Measurements from ENCODE around the gene KCND3.

The KCND3 gene

DNA sequence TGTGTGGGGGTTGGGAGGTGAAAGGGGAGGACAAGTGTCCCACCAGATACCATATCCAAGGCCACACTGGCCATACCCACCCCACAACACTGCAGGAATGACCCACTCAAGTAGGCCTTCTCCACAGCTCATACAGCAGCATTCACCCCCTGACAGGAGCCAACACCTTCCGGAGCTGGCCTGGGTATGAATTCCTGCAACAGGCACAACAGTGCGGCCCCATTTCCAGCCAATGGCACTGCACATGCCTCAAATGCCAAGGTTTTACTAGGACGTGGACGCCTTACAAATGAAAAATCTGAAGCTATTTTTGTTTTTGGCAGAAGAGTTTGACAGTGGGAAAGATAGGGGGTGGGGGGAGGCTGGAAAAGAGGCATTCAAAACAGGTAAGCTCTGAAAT, 2.0 kb downstream of the KCND3 start:
- H3K9ac ChIP-seq (ENCODE audit: low read length): no peak overlapping the region
- peaks cover 32% of the 10 kb centered on the region for H3K4me1 ChIP-seq (ENCODE audit: insufficient read depth, low read length)
- H3K27me3 ChIP-seq (ENCODE audit: control insufficient read depth in 1 of 2, insufficient read depth in 2 of 2, low read length in 2 of 2): no peaks in the 10 kb centered on the region
- no peaks in the 10 kb centered on the region for H3K9me3 ChIP-seq (ENCODE audit: low read length)
- no peaks in the 10 kb centered on the region for H3K36me3 ChIP-seq (ENCODE audit: insufficient read depth, low read length)
- H3K4me3 ChIP-seq (ENCODE audit: low read depth in 1 of 2, low read length in 2 of 2): no peak overlapping the region
- H3K27ac ChIP-seq (ENCODE audit: low read depth, low read length): no peak overlapping the region

DNA sequence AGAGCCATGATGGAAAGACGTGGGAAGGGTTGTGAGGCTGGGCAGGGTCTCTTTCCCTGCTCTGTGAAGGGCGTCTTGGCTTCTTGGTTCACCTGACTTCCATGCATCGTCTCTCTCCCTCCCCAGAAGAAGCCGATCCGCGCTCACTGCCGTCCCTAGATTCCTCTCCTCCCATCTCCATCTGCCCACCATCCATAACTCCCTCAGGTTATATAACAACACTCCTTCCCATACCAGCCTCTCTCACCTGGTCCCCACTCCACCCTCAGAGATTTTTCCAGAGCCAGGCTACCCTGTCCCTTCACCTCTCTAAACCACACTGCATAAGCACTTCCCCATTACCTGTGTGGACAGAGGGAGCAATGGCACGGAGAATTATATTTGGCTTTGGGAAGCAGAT, 6.0 kb downstream of the KCND3 start:
- H3K27me3 ChIP-seq (ENCODE audit: control insufficient read depth in 1 of 2, insufficient read depth in 2 of 2, low read length in 2 of 2): no peaks in the 10 kb centered on the region
- no peak overlapping the region for H3K9ac ChIP-seq (ENCODE audit: low read length)
- no peak overlapping the region for H3K4me3 ChIP-seq (ENCODE audit: low read depth in 1 of 2, low read length in 2 of 2)
- H3K9me3 ChIP-seq (ENCODE audit: low read length): no peaks in the 10 kb centered on the region
- peaks cover 11% of the 10 kb centered on the region for H3K36me3 ChIP-seq (ENCODE audit: insufficient read depth, low read length)
- no peak overlapping the region for H3K27ac ChIP-seq (ENCODE audit: low read depth, low read length)
- peaks cover 17% of the 10 kb centered on the region for H3K4me1 ChIP-seq (ENCODE audit: insufficient read depth, low read length)

DNA sequence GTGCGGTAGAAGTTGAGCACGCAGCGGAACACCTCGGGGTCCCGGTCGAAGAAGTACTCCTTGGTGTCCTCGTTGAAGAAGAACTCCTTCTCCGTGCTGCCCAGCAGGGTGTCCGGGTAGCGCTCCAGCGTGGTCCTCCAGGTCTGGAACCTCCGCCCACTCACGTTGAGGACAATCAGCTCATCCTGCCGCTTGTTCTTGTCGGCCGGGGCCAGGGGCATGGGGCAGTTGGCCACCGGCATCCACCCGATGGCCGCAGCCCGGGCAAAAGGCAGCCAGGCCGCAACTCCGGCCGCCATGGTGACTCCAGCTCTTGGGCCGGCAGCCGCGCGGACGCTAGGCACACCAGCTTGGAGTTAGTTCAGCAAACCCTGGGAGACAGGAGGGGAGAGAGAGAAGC, 7.0 kb downstream of the KCND3 start:
- peaks cover 7% of the 10 kb centered on the region for H3K4me1 ChIP-seq (ENCODE audit: insufficient read depth, low read length)
- no peak overlapping the region for H3K27ac ChIP-seq (ENCODE audit: low read depth, low read length)
- no peak overlapping the region for H3K9ac ChIP-seq (ENCODE audit: low read length)
- H3K9me3 ChIP-seq (ENCODE audit: low read length): no peaks in the 10 kb centered on the region
- peaks cover 11% of the 10 kb centered on the region for H3K36me3 ChIP-seq (ENCODE audit: insufficient read depth, low read length)
- no peaks in the 10 kb centered on the region for H3K27me3 ChIP-seq (ENCODE audit: control insufficient read depth in 1 of 2, insufficient read depth in 2 of 2, low read length in 2 of 2)
- H3K4me3 ChIP-seq (ENCODE audit: low read depth in 1 of 2, low read length in 2 of 2): no peak overlapping the region

DNA sequence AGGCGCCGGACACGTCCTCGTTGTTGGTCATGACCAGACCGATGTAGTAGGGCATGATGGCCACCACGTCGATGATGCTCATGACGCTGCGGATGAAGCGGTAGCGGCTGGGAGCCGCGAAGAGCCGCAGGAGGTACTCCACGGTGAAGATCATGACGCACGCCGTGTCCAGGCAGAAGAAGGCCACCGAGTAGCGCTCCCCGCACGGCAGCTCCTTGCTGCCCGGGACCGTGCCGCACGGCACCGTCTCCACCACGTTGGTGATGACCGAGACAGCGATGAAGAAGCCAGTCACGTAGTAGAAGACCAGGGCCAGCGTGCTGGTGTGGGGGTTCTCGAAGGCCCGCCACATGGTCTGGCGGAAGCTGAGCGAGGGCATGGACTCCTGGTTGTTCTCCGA, 7.6 kb downstream of the KCND3 start:
- Histone ChIP-seq H3K9me3 (ENCODE audit: low read length) (no peaks in the 10 kb centered on the region), H3K9ac (ENCODE audit: low read length) (no peak overlapping the region), H3K27ac (ENCODE audit: low read depth, low read length) (no peak overlapping the region), H3K4me3 (ENCODE audit: low read depth in 1 of 2, low read length in 2 of 2) (no peak overlapping the region), H3K27me3 (ENCODE audit: control insufficient read depth in 1 of 2, insufficient read depth in 2 of 2, low read length in 2 of 2) (no peaks in the 10 kb centered on the region), H3K4me1 (ENCODE audit: insufficient read depth, low read length) (peaks cover 1% of the 10 kb centered on the region), H3K36me3 (ENCODE audit: insufficient read depth, low read length) (peaks cover 12% of the 10 kb centered on the region)

DNA sequence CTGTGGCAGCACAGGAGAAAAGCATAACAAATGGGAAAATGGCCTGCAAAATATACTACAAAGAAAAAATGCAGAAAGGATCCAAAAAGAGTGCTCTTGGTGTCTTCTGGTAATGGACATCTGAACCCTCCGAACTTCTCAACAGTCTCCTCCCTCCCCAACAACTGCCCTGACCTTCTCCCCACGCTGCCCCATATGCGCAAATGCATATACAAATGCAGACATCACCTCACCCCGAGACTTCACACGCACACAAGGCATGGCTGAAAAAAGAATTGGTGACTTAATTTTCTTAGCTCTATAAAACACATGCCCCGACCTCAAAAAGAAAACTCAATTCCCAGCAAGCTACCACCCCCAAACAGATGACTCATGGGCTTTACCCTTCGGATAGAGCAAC, 8.4 kb downstream of the KCND3 start:
- Histone ChIP-seq H3K36me3 (ENCODE audit: insufficient read depth, low read length) (peaks cover 19% of the 10 kb centered on the region), H3K4me1 (ENCODE audit: insufficient read depth, low read length) (no peaks in the 10 kb centered on the region), H3K27me3 (ENCODE audit: control insufficient read depth in 1 of 2, insufficient read depth in 2 of 2, low read length in 2 of 2) (no peaks in the 10 kb centered on the region), H3K9me3 (ENCODE audit: low read length) (no peaks in the 10 kb centered on the region), H3K4me3 (ENCODE audit: low read depth in 1 of 2, low read length in 2 of 2) (no peak overlapping the region), H3K27ac (ENCODE audit: low read depth, low read length) (no peak overlapping the region), H3K9ac (ENCODE audit: low read length) (no peak overlapping the region)

DNA sequence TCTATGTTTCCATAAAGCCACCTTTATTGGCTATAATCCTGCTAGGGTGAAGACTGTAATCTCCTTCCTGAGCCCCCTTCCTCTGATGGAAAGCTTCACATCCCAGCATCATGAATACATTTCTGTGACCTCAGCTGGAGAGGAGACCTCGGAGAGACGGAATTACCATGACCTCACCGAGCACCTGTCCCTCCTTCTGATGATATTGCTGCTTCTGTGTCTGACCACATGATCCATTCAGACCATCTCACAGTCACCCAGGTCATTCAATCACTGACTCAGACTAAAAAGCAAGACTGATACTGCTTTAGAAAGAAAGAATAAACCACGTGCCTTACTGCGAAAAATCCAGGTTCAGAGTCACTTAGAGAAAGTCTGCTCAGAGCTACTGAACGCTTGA, 8.8 kb downstream of the KCND3 start:
- Histone ChIP-seq H3K36me3 (ENCODE audit: insufficient read depth, low read length) (peaks cover 19% of the 10 kb centered on the region), H3K4me3 (ENCODE audit: low read depth in 1 of 2, low read length in 2 of 2) (no peak overlapping the region), H3K27me3 (ENCODE audit: control insufficient read depth in 1 of 2, insufficient read depth in 2 of 2, low read length in 2 of 2) (no peaks in the 10 kb centered on the region), H3K9ac (ENCODE audit: low read length) (no peak overlapping the region), H3K4me1 (ENCODE audit: insufficient read depth, low read length) (no peaks in the 10 kb centered on the region), H3K27ac (ENCODE audit: low read depth, low read length) (no peak overlapping the region), H3K9me3 (ENCODE audit: low read length) (no peaks in the 10 kb centered on the region)

DNA sequence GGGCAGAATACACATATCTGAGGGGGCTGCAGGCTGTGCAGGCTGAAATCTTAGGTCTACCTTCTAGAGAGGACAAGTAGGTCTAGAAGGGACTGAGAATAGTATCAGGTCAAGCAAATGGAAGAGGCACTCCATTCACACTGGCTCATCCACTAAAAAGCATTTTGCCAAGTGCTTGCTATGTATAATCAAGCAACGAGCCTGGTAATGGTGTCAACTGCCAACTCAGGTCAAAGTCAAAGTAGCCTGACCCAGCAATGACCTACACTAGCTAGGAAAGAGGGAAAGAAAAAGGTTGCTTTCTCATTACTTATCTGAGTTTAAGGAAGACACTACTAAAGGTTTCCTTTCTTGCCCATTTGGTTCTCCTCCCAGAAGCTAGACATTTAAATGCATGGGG, 10.8 kb downstream of the KCND3 start:
- Histone ChIP-seq H3K4me1 (ENCODE audit: insufficient read depth, low read length) (no peaks in the 10 kb centered on the region), H3K9ac (ENCODE audit: low read length) (no peak overlapping the region), H3K36me3 (ENCODE audit: insufficient read depth, low read length) (peaks cover 19% of the 10 kb centered on the region), H3K27ac (ENCODE audit: low read depth, low read length) (no peak overlapping the region), H3K9me3 (ENCODE audit: low read length) (no peaks in the 10 kb centered on the region), H3K27me3 (ENCODE audit: control insufficient read depth in 1 of 2, insufficient read depth in 2 of 2, low read length in 2 of 2) (no peaks in the 10 kb centered on the region), H3K4me3 (ENCODE audit: low read depth in 1 of 2, low read length in 2 of 2) (no peak overlapping the region)

DNA sequence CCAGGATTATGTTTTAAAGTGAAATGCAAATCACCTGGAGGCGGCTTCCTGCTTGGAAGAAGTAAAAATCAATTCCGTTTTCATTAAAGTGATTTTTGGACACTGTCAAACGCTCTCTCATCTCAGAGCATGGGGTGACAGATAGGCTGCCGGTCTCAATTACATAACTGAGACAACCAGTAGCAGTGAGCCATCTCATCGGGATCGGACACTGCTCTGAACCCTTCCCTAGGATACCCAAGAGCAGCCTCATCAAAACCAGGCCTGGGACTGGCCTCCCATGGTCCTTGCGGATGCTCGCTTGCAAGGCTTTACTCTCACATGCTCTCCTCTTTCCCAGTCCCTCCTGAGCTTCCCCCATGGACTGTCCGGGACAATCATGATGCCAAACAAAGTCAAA, 12.1 kb downstream of the KCND3 start:
- Histone ChIP-seq H3K4me3 (ENCODE audit: low read depth in 1 of 2, low read length in 2 of 2) (no peak overlapping the region), H3K4me1 (ENCODE audit: insufficient read depth, low read length) (no peaks in the 10 kb centered on the region), H3K9me3 (ENCODE audit: low read length) (no peaks in the 10 kb centered on the region), H3K27me3 (ENCODE audit: control insufficient read depth in 1 of 2, insufficient read depth in 2 of 2, low read length in 2 of 2) (no peaks in the 10 kb centered on the region), H3K9ac (ENCODE audit: low read length) (no peak overlapping the region), H3K27ac (ENCODE audit: low read depth, low read length) (no peak overlapping the region), H3K36me3 (ENCODE audit: insufficient read depth, low read length) (peaks cover 19% of the 10 kb centered on the region)

DNA sequence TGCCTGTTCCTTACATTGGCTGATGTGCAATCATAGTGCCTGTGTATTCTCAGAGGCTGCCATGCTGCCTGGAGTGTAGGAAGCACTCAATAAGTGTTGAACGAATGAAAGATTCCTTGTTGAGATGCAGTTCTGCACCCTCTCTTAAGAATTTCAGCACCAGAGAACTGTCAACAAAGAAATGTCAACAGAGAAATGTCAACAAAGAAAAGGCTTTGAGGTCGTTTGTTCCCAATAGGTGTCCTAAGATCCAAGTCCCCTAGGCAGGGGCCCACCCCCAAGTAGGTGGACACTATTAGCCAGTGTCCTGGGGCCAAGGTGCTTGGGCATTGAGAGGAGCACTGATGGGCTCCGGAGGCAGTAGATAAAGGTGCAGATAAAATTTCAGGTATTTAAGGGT, 12.6 kb downstream of the KCND3 start:
- H3K4me1 ChIP-seq (ENCODE audit: insufficient read depth, low read length): no peaks in the 10 kb centered on the region
- no peak overlapping the region for H3K9ac ChIP-seq (ENCODE audit: low read length)
- no peaks in the 10 kb centered on the region for H3K9me3 ChIP-seq (ENCODE audit: low read length)
- H3K27ac ChIP-seq (ENCODE audit: low read depth, low read length): no peak overlapping the region
- H3K27me3 ChIP-seq (ENCODE audit: control insufficient read depth in 1 of 2, insufficient read depth in 2 of 2, low read length in 2 of 2): no peaks in the 10 kb centered on the region
- H3K36me3 ChIP-seq (ENCODE audit: insufficient read depth, low read length): peaks cover 14% of the 10 kb centered on the region
- no peak overlapping the region for H3K4me3 ChIP-seq (ENCODE audit: low read depth in 1 of 2, low read length in 2 of 2)

DNA sequence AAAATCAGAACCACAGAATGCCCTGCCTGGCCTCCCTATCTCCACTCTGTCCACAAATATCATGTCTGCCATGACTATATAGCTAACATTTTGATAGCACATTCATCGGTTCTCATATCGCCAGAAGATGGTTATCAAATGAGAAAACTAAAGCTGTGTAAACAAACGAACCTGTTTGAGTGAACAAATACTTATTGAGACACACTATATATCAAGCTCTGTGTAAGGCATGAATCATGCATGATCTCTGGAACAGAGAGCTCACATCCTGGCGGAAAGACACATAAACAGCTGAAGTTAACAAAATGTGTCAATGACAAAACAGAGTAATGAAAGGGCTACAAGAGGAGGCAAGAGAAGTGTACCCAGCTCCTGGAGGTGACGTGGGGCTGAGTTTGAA, 13.1 kb downstream of the KCND3 start:
- no peak overlapping the region for H3K4me3 ChIP-seq (ENCODE audit: low read depth in 1 of 2, low read length in 2 of 2)
- no peaks in the 10 kb centered on the region for H3K9me3 ChIP-seq (ENCODE audit: low read length)
- H3K36me3 ChIP-seq (ENCODE audit: insufficient read depth, low read length): peaks cover 9% of the 10 kb centered on the region
- H3K27ac ChIP-seq (ENCODE audit: low read depth, low read length): no peak overlapping the region
- H3K4me1 ChIP-seq (ENCODE audit: insufficient read depth, low read length): no peaks in the 10 kb centered on the region
- no peak overlapping the region for H3K9ac ChIP-seq (ENCODE audit: low read length)
- no peaks in the 10 kb centered on the region for H3K27me3 ChIP-seq (ENCODE audit: control insufficient read depth in 1 of 2, insufficient read depth in 2 of 2, low read length in 2 of 2)

DNA sequence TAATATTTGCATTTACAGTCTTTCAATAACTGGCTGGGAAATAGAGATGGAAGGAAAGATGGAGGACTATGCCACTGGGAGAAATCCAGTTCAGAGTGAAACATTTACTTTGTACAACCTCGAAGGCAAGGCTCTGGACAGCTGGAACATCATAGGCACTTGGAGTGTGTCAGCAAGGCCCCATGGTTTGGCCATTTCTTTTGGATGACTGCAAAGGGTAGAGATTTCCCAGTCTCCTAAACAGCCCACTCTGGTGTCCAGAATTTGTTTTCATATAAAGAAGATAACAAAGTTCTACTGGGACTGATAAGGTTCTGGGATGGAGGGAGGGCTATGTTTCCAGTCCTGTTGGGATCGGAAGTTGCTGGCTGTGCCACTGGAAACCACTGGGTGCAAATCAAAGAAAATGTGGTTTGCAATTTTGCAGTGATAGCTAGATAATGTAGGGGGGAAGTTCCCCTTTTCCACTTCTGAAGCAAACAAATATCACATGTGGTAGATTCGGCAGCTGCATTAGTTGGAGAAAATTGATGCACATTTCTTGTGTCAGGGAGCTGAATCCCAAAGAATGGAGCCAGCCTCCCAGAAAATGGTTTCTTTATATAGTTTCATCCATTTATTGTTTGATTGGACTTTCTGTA, 16.2 kb downstream of the KCND3 start:
- Histone ChIP-seq H3K4me1 (ENCODE audit: insufficient read depth, low read length) (peaks cover 4% of the 10 kb centered on the region), H3K27me3 (ENCODE audit: control insufficient read depth in 1 of 2, insufficient read depth in 2 of 2, low read length in 2 of 2) (no peaks in the 10 kb centered on the region), H3K27ac (ENCODE audit: low read depth, low read length) (no peak overlapping the region), H3K36me3 (ENCODE audit: insufficient read depth, low read length) (peaks cover 8% of the 10 kb centered on the region), H3K9ac (ENCODE audit: low read length) (no peak overlapping the region), H3K9me3 (ENCODE audit: low read length) (no peaks in the 10 kb centered on the region), H3K4me3 (ENCODE audit: low read depth in 1 of 2, low read length in 2 of 2) (no peak overlapping the region)

DNA sequence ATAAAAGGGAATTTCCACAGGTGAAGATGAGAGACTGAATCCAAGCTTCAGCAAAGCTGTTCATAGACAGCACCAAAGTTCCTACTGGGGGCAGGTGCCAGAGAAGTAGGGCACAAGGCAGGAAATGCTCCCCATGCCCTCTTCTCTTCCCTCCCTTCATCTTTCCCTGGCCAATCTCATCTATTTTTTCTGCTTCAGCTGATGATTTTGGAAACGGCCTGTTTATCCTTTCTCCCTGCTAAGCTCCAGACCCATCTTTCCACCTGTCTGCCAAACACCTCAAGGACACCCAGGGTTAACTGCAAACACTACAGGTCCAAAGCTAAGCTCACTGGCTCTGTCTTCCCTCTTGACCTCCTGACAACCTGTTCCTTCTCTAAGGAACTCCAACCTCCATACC, 18.1 kb downstream of the KCND3 start:
- Histone ChIP-seq H3K9me3 (ENCODE audit: low read length) (no peaks in the 10 kb centered on the region), H3K27ac (ENCODE audit: low read depth, low read length) (no peak overlapping the region), H3K36me3 (ENCODE audit: insufficient read depth, low read length) (peaks cover 2% of the 10 kb centered on the region), H3K9ac (ENCODE audit: low read length) (no peak overlapping the region), H3K27me3 (ENCODE audit: control insufficient read depth in 1 of 2, insufficient read depth in 2 of 2, low read length in 2 of 2) (no peaks in the 10 kb centered on the region), H3K4me1 (ENCODE audit: insufficient read depth, low read length) (peaks cover 16% of the 10 kb centered on the region), H3K4me3 (ENCODE audit: low read depth in 1 of 2, low read length in 2 of 2) (no peak overlapping the region)

All from muscle layer of colon (tissue), 2 donors.